ENCODE data around the gene RPP25.
"Not testable (repeated sequence)": the region's sequence is repeated elsewhere in the genome, so short reads cannot be mapped to it uniquely, and the experiment has no call there.

RPP25 gene

DNA sequence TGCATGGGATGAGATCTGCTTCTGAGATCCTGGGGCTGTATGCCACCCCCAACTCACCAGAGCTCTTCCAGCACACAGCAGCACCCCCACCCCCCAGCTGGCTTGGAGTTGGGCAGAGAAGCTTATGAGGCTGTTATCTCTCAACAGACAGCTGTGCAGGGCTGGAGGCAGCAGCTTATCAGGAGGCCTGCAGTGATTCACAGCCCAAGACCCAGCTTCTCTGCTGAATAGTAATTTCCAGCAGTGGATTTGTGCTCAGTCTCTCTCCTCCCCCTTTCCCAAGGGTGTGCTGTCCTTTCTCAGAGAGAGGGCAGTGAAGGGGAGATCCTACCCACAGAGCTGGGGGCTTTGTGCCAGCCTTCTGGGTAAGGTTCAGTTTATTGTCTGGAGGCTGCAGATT, 2.1 kb downstream of the RPP25 start:
- Histone ChIP-seq H3K9me3 (ENCODE audit: low read depth, low read length) (no peaks in the 10 kb centered on the region), H3K4me3 (peak overlapping the region; percentile 85), H3K27ac (no peak overlapping the region), H3K36me3 (ENCODE audit: insufficient read depth, low read length) (no peaks in the 10 kb centered on the region), H3K9ac (ENCODE audit: insufficient read length) (peak overlapping the region; percentile 85)
- DNase-seq (ENCODE audit: low read depth, low spot score), result no peak
- TF ChIP-seq POLR2AphosphoS5 (IDR thresholded peaks at IDR 0.05; ENCODE audit: borderline replicate concordance, low read depth, low read length), result 0 out of 2 replicates have a peak, but pooled peaks have one; percentile 4
- TF ChIP-seq EZH2 (IDR thresholded peaks at IDR 0.05), result no peak
- TF ChIP-seq FOXP2 (optimal IDR thresholded peaks at IDR 0.05; ENCODE audit: control extremely low read depth, extremely low read length, insufficient read depth), result no peak

DNA sequence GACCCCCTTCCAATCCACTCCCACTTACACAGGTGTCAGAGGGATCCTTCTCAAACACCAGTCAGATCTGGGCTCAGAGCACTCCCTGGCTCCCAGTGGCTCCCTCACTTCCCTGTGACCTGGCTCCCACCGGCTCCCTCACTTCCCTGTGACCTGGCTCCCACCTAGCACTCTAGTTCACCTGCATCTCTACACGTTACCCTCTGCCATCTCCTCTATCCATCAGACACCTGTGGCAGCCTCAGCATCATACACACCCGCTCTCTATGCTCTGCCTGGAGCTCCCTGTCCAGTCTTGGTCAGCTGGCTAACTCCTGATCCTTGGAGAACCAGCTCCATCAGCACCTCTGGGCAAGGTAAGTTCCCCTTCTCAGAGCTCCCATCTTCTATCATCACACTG, 5.6 kb downstream of the RPP25 start:
- TF ChIP-seq EZH2 (IDR thresholded peaks at IDR 0.05) (no peak), FOXP2 (optimal IDR thresholded peaks at IDR 0.05; ENCODE audit: control extremely low read depth, extremely low read length, insufficient read depth) (no peak), POLR2AphosphoS5 (IDR thresholded peaks at IDR 0.05; ENCODE audit: borderline replicate concordance, low read depth, low read length) (no peak)
- H3K27ac ChIP-seq, result no peak overlapping the region

GRCh38 chr15:74950078-74950908, 6.3 kb downstream of the RPP25 start:
- no peak overlapping the region for H3K4me3 ChIP-seq
- H3K27ac ChIP-seq, result no peak overlapping the region
- H3K9me3 ChIP-seq (ENCODE audit: low read depth, low read length), result no peaks in the 10 kb centered on the region
- no peak for TF ChIP-seq EZH2 (IDR thresholded peaks at IDR 0.05)
- no peak for TF ChIP-seq POLR2AphosphoS5 (IDR thresholded peaks at IDR 0.05; ENCODE audit: borderline replicate concordance, low read depth, low read length)
- no peak for TF ChIP-seq FOXP2 (optimal IDR thresholded peaks at IDR 0.05; ENCODE audit: control extremely low read depth, extremely low read length, insufficient read depth)
- no peak for DNase-seq (ENCODE audit: low read depth, low spot score)
- no peaks in the 10 kb centered on the region for H3K36me3 ChIP-seq (ENCODE audit: insufficient read depth, low read length)
- no peak overlapping the region for H3K9ac ChIP-seq (ENCODE audit: insufficient read length)

More for the DNA sequence above, 5.6 kb downstream of the RPP25 start:
- Histone ChIP-seq H3K36me3 (ENCODE audit: insufficient read depth, low read length) (no peaks in the 10 kb centered on the region), H3K9me3 (ENCODE audit: low read depth, low read length) (no peaks in the 10 kb centered on the region), H3K4me3 (no peak overlapping the region), H3K9ac (ENCODE audit: insufficient read length) (no peak overlapping the region)
- no peak for DNase-seq (ENCODE audit: low read depth, low spot score)

DNA sequence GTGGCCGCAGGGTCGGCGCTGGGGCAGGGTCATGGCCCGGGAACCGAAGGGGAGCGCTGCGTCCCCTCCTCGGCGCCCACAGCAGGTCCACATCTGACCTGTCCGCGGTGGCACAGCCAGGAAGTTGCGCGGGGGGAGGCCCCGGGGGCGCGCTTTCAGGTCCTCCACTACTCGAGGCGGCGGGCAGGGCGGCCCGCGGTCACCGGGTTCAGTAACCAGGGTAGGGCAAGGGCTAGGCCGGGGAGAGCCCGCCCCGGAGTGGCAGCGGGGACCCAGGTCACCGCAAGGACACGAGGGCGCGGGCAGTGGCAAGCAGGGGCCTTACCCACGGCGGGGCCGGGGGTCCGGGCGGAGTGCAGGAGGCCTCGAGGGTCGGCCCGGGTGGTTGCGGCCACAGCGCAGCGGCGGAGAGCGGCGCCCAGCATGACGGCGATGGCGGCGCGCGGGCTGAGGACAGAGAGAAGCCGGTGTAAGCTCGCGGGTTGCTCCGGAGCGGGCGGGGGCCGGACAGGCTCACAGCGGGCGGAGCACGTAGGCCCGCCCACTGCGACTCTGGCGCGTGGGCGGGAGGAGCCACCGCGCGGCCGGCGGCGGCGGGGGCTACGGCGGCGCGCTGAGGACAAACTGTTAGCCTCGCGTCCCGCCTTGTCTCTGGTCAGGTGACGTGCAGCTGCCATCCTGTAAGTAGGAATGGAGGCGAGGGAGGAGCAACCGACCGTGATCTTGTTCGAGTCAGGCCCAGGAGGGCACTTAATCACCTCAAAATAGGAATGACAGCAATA, 18.8 kb downstream of the RPP25 start, which contains the start of gene COX5A:
Gene COX5A, minus strand, starts transcription at position 484 of the 782 bp plus-strand sequence. Its CDS starts 59 bp downstream, at position 425.
- H3K27ac ChIP-seq, result peak within 1 kb of the TSS; percentile 67
- no peaks in the 10 kb centered on the region; the same call in 1 of the 2 replicates for H3K36me3 ChIP-seq (ENCODE audit: insufficient read depth, low read length)
- H3K4me3 ChIP-seq, result peak within 1 kb of the TSS; percentile 99
- DNase-seq (ENCODE audit: low read depth, low spot score), result peak; percentile 72
- peak; percentile 83 for TF ChIP-seq POLR2AphosphoS5 (IDR thresholded peaks at IDR 0.05; ENCODE audit: borderline replicate concordance, low read depth, low read length)
- TF ChIP-seq EZH2 (IDR thresholded peaks at IDR 0.05), result no peak
- peak; percentile 13 for TF ChIP-seq FOXP2 (optimal IDR thresholded peaks at IDR 0.05; ENCODE audit: control extremely low read depth, extremely low read length, insufficient read depth)
- no peaks in the 10 kb centered on the region for H3K9me3 ChIP-seq (ENCODE audit: low read depth, low read length)
- peak within 1 kb of the TSS; percentile 96 for H3K9ac ChIP-seq (ENCODE audit: insufficient read length)

GRCh38 chr15:74937272-74937589, 19.3 kb downstream of the RPP25 start:
- no peaks in the 10 kb centered on the region; the same call in 1 of the 2 replicates for H3K36me3 ChIP-seq (ENCODE audit: insufficient read depth, low read length)
- DNase-seq (ENCODE audit: low read depth, low spot score), result no peak
- H3K9me3 ChIP-seq (ENCODE audit: low read depth, low read length), result no peaks in the 10 kb centered on the region
- H3K4me3 ChIP-seq, result peak overlapping the region; percentile 99
- TF ChIP-seq EZH2 (IDR thresholded peaks at IDR 0.05) (no peak), POLR2AphosphoS5 (IDR thresholded peaks at IDR 0.05; ENCODE audit: borderline replicate concordance, low read depth, low read length) (no peak), FOXP2 (optimal IDR thresholded peaks at IDR 0.05; ENCODE audit: control extremely low read depth, extremely low read length, insufficient read depth) (no peak)
- peak overlapping the region; percentile 67 for H3K27ac ChIP-seq
- peak overlapping the region; percentile 96 for H3K9ac ChIP-seq (ENCODE audit: insufficient read length)

DNA sequence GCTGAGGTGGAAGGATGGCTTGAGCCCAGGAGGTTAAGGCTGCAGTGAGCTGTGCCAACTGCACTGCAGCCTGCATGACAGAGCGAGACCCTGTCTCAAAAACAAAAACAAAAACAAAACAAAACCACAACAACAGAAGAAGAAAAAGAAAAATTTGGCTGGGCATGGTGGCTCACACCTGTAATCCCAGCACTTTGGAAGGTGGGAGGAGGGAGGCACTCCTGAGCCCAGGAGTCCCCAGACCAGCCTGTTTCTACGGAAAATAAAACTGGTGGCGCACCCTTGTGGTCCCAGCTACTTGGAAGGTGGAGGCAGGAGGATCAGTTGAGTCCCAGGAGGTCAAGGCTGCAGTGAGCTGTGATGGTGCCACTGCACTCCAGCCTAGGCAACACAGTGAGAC, 21.4 kb downstream of the RPP25 start:
- H3K36me3 ChIP-seq (ENCODE audit: insufficient read depth, low read length), result peaks cover 12% of the 10 kb centered on the region; the same call in 1 of the 2 replicates
- not testable (repeated sequence) for H3K9ac ChIP-seq (ENCODE audit: insufficient read length); H3K9me3 ChIP-seq (ENCODE audit: low read depth, low read length); DNase-seq (ENCODE audit: low read depth, low spot score); H3K27ac ChIP-seq; H3K4me3 ChIP-seq

DNA sequence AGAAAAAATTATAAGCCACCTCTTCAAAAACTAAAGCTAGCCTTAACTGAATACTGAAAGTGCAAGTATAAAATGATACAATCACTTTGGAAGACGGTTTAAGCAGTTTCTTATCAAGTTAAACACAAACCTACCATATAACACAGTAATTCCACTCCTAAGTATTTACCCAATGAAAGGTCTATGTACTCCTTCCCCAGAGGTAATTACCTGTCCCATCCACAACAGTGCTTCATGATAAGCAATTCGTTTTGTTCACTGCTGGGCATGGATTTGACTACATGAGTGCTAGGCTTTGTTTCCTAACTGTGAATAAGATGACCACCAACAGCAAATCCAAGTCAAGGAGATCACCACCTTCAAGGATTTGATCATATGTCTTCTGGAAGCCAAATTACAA, 23.0 kb downstream of the RPP25 start:
- no peak overlapping the region for H3K4me3 ChIP-seq
- DNase-seq (ENCODE audit: low read depth, low spot score), result no peak
- peak overlapping the region; percentile 23; the same call in 1 of the 2 replicates for H3K27ac ChIP-seq
- H3K36me3 ChIP-seq (ENCODE audit: insufficient read depth, low read length), result peaks cover 25% of the 10 kb centered on the region
- TF ChIP-seq EZH2 (IDR thresholded peaks at IDR 0.05), result no peak
- no peak for TF ChIP-seq FOXP2 (optimal IDR thresholded peaks at IDR 0.05; ENCODE audit: control extremely low read depth, extremely low read length, insufficient read depth)
- TF ChIP-seq POLR2AphosphoS5 (IDR thresholded peaks at IDR 0.05; ENCODE audit: borderline replicate concordance, low read depth, low read length), result no peak
- no peak overlapping the region for H3K9ac ChIP-seq (ENCODE audit: insufficient read length)
- H3K9me3 ChIP-seq (ENCODE audit: low read depth, low read length), result no peaks in the 10 kb centered on the region

DNA sequence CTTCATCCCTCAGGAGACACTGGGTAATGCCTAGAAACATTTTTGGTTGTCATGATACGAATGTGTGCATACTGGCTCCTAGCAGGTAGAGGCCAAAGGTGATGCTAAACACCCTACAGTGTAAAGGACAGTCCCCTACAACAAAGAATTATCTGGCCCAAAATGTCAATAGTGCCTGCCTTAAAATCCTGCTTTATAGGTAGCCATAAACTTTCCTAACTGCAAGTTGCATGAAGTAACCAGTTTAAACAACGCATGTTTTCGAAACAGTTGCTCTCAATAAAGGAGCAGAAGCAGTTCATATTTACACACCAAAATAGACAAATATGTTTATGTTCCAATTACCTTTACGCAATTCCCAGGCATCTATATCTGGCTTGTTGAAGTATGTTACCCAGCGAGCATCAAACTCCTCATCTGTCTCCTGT, 27.8 kb downstream of the RPP25 start:
- Histone ChIP-seq H3K27ac (no peak overlapping the region), H3K36me3 (ENCODE audit: insufficient read depth, low read length) (peaks cover 57% of the 10 kb centered on the region)

More for the DNA sequence above, 27.8 kb downstream of the RPP25 start:
- TF ChIP-seq FOXP2 (optimal IDR thresholded peaks at IDR 0.05; ENCODE audit: control extremely low read depth, extremely low read length, insufficient read depth) (no peak), POLR2AphosphoS5 (IDR thresholded peaks at IDR 0.05; ENCODE audit: borderline replicate concordance, low read depth, low read length) (no peak), EZH2 (IDR thresholded peaks at IDR 0.05) (no peak)
- Histone ChIP-seq H3K9ac (ENCODE audit: insufficient read length) (no peak overlapping the region), H3K4me3 (no peak overlapping the region), H3K9me3 (ENCODE audit: low read depth, low read length) (no peaks in the 10 kb centered on the region)
- no peak for DNase-seq (ENCODE audit: low read depth, low spot score)

Data from SK-N-MC (cell line).